Measurements from ENCODE around the gene NTM.
"Not testable (repeated sequence)": the region's sequence is repeated elsewhere in the genome, so short reads cannot be mapped to it uniquely, and the experiment has no call there.

The NTM gene

GRCh38 chr11:132312701-132313111 is 942.3 kb downstream of the NTM start:
- no peak for DNase-seq (ENCODE audit: low read depth)

GRCh38 chr11:132314911-132315455 is 944.6 kb downstream of the NTM start:
- no peak for DNase-seq (ENCODE audit: low read depth)

GRCh38 chr11:132315696-132316095 is 945.3 kb downstream of the NTM start:
- no peak for DNase-seq (ENCODE audit: low read depth)

GRCh38 chr11:132318421-132319157 is 948.2 kb downstream of the NTM start:
- DNase-seq (ENCODE audit: low read depth), result no peak

- DNase-seq (ENCODE audit: low read depth), result not testable (repeated sequence)
These were observed 949.0 kb downstream of the NTM start for GRCh38 chr11:132319419-132319818.

- DNase-seq (ENCODE audit: low read depth), result no peak
These were observed 960.1 kb downstream of the NTM start for GRCh38 chr11:132330515-132330914.

- DNase-seq (ENCODE audit: low read depth), result no peak
These were observed 962.1 kb downstream of the NTM start for GRCh38 chr11:132332521-132332920.

- DNase-seq (ENCODE audit: low read depth), result no peak
These were observed 964.4 kb downstream of the NTM start for GRCh38 chr11:132334769-132335280.

- no peak for DNase-seq (ENCODE audit: low read depth)
These were observed 964.9 kb downstream of the NTM start for GRCh38 chr11:132335311-132335710.

- DNase-seq (ENCODE audit: low read depth), result no peak
These were observed 966.5 kb downstream of the NTM start for GRCh38 chr11:132336781-132337535.

- no peak for DNase-seq (ENCODE audit: low read depth)
These were observed 967.5 kb downstream of the NTM start for GRCh38 chr11:132337819-132338416.

- no peak for DNase-seq (ENCODE audit: low read depth)
These were observed 972.0 kb downstream of the NTM start for GRCh38 chr11:132342408-132342807.

GRCh38 chr11:132343445-132344175 is 973.2 kb downstream of the NTM start:
- DNase-seq (ENCODE audit: low read depth), result no peak

- DNase-seq (ENCODE audit: low read depth), result no peak
These were observed 976.2 kb downstream of the NTM start for GRCh38 chr11:132346558-132347148.

- DNase-seq (ENCODE audit: low read depth), result no peak
These were observed 977.0 kb downstream of the NTM start for GRCh38 chr11:132347156-132348090.

- DNase-seq (ENCODE audit: low read depth), result no peak
These were observed 979.7 kb downstream of the NTM start for GRCh38 chr11:132349811-132350733.

GRCh38 chr11:132351050-132351449 is 980.6 kb downstream of the NTM start:
- DNase-seq (ENCODE audit: low read depth), result no peak

- DNase-seq (ENCODE audit: low read depth), result no peak
These were observed 982.1 kb downstream of the NTM start for GRCh38 chr11:132352497-132352896.

GRCh38 chr11:132353255-132353654 is 982.8 kb downstream of the NTM start:
- no peak for DNase-seq (ENCODE audit: low read depth)

All from activated T-helper 1 cell treated with Interleukin-2 at 50 U/mL for 16 hours (primary cell).